Measurements from ENCODE around the gene ADRB2.
"Not testable (repeated sequence)": the region's sequence is repeated elsewhere in the genome, so short reads cannot be mapped to it uniquely, and the experiment has no call there.

ADRB2 gene

GRCh38 chr5:148856424-148856823, 30.0 kb downstream of the ADRB2 start:
- DNase-seq: no peak

GRCh38 chr5:148857474-148857873, 31.1 kb downstream of the ADRB2 start:
- DNase-seq: no peak

GRCh38 chr5:148858106-148858505, 31.7 kb downstream of the ADRB2 start:
- DNase-seq: no peak

- no peak for DNase-seq
These were observed 32.1 kb downstream of the ADRB2 start for GRCh38 chr5:148858547-148858946.

GRCh38 chr5:148859703-148860102, 33.3 kb downstream of the ADRB2 start:
- DNase-seq: no peak

- no peak for DNase-seq
These were observed 34.2 kb downstream of the ADRB2 start for GRCh38 chr5:148860599-148860998.

GRCh38 chr5:148861088-148861487, 34.7 kb downstream of the ADRB2 start:
- DNase-seq: no peak

GRCh38 chr5:148861696-148862095, 35.3 kb downstream of the ADRB2 start:
- DNase-seq: no peak

GRCh38 chr5:148864113-148864841, 37.9 kb downstream of the ADRB2 start:
- DNase-seq: no peak

GRCh38 chr5:148866024-148866423, 39.6 kb downstream of the ADRB2 start:
- DNase-seq: no peak

- no peak for DNase-seq
These were observed 46.7 kb downstream of the ADRB2 start for GRCh38 chr5:148873120-148873519.

- DNase-seq: no peak
These were observed 47.5 kb downstream of the ADRB2 start for GRCh38 chr5:148873690-148874485.

GRCh38 chr5:148875205-148875875, 48.9 kb downstream of the ADRB2 start:
- no peak for DNase-seq

GRCh38 chr5:148877436-148877835, 51.0 kb downstream of the ADRB2 start:
- not testable (repeated sequence) for DNase-seq

All from kidney glomerular epithelial cell (primary cell).